Urothelium cell line (cell line): ENCODE results near the gene INSL4.

Experiments
- DNase-seq: peaks from one replicate; pipeline ENCODE4 v3.0.0; 2011; ENCODE audit warnings: low spot score, mixed read lengths
- FAIRE-seq: peaks from 2 replicates; lab custom pipeline; 2011; peaks lifted over from hg19 to GRCh38; lab: Jason Lieb, UNC

The INSL4 gene

DNA sequence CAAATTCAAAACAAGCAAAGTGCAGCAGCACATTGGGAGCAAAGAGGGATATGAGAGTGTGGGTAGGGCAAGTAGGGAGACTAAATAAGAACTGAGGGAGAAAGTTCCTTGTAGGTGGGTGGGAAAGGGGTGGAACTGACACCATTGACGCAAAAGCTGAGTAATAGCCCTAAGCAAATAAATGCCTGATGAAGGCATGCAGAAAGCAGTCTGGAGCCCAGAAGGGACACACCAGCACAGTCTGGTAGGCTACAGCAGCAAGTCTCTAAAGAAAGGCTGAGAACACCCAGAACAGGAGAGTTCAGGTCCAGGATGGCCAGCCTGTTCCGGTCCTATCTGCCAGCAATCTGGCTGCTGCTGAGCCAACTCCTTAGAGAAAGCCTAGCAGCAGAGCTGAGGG is at the start of gene INSL4:
TSS of gene INSL4 (plus strand) at position 208 of the 400 bp plus-strand sequence. CDS start at position 313, 105 bp downstream.
- FAIRE-seq (no peak), DNase-seq (peak; percentile 21)

DNA sequence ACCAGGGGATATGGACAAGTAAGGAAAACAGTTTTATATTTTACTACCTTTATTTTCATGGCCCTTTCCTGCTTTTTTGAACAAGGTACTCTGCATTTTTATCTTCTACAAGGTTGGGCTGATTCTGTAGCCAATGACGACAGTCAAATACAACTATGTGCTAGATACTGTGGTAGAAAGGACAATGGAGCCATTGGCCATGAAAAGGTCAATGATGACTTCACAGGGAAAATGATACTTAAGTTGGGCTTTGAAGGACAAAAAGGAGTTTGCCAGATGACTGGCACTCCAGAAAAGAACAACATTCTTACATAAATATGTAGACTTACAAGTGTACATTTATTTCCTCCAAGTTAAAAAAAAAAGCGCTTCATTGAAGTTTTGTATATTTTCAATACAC is 46.4 kb upstream of the INSL4 start:
- DNase-seq (no peak), FAIRE-seq (no peak)

DNA sequence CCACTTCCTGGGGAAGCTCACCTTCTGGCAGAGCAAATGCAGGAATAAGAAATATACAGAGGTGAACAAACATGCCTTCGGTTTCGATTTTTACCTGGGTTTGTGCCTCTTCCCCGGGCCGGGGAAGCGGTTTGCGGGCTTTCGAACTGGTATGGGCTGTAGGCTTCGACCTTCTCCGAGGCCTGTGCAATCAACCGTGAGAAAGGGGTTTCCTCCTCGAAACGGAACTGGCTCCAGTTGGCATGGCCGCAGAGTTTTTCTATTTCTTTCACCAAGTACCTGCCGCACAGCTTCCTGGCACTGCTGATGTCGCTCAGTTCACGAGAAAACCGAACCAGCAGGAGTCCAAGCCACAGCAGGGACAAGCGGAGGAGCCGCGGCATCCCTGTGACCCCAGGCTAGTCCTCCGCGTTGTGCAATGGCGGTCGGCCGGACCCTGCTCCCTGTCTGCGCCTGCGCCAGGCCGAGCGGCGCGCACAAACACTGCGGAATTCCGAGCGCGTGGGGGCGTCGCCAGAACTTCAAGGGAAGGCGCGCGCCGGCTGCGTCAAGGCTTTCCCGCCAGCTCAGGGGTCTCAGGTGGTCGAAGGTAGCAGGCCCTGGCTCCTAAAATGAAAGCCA is 45.9 kb upstream of the INSL4 start, which contains the start of gene INSL6:
TSS of gene INSL6 (minus strand) at position 420 of the 621 bp plus-strand sequence. CDS start at position 383, 37 bp downstream.
- FAIRE-seq (no peak), DNase-seq (no peak)

DNA sequence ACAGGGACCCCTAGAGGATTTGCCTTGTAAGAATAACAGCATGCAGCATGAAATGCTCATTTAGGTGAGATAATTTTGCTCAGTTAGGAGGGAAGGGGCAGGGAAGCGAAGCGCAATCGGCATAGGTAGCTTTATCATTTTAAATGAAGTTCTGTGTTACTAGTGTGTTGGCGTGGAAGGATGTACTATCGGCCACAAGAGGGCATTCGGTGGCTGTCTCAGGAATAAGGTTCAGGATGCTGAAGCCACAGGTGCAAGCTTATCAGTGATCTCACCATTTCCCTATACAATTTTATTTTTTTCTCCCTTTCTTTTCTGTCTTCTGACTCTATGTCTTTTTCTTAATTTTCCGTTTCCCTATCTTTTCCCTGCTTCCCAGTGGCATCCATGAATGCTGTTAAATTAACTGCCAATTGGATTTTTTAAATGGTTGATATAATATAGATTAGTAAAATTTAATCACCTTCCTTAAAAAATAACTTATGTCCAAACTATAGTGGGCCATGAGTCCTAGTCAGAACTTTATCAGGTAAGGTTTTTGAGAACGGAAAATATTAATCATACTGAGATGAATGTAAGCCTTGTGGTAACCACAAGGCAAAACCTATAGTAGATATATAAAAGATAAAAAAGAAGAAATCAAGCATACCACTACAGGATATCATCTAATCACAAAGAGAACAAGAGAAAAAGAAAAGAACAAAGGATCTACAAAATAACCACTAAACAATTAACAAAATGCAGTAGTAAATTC is 44.6 kb upstream of the INSL4 start:
- DNase-seq (peak; percentile 49), FAIRE-seq (no peak)

DNA sequence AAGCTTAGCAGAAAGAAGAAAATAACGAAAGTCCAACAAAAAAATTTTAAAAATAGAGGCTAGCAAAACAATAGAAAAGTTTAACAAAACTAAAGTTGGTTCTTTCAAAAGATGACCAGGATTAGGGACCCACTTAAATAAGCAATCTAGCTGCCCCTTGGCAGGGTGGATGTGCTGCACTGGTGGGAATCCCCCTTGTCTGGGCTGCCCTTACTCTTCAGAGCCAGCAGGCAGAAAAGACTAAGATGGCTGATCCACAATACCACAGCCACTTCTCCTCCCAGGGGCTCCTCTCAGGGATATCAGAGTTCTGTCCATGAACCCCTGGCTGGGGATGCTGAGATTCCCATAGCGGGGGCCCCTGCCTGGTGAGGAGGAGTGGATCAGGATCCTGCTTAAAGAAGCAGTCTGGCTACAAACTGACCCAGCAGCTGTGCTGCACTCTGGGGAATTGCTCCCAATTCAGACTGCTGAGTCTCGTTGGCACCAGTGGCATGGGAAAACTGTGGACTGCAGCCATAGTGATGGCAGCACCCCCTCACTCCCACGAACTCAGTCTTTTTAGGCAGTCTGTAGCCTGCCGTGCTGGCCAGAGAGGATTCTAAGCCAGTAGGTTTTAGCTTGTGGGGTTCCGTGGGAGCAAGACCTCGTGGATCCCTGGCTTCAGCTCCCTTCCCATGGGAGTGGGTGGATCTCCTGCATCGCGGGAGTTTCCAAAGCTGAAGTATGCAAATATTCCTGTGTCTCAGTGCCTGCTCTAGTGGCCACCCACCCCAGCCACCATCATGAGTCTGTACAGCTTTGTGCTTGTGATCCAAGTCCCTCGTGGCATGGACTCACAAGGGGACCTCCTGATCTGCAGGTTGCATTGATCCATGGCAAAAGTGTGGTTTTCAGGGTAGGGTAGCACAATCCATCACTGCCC is 42.9 kb upstream of the INSL4 start:
- DNase-seq = no peak
- no peak for FAIRE-seq

DNA sequence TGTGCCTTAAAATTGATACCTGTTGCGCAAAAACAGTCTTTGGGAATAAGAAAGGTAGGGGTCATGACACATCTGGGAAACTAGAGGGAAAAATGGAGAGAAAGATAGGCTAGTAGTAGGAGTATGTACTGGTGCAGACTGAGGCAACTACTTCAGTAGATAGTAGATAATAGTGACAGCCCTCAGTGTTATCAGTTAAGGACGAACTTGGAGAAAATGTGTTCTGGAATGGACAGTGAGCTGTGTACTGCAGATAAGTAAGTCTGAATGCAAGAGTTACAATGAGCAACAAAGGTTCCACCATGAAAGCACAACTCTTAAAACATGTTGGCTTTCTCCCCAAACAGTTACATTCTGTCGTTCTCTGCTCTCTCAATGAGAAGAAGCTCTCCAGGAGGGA is 39.2 kb upstream of the INSL4 start:
- FAIRE-seq = no peak
- no peak for DNase-seq

DNA sequence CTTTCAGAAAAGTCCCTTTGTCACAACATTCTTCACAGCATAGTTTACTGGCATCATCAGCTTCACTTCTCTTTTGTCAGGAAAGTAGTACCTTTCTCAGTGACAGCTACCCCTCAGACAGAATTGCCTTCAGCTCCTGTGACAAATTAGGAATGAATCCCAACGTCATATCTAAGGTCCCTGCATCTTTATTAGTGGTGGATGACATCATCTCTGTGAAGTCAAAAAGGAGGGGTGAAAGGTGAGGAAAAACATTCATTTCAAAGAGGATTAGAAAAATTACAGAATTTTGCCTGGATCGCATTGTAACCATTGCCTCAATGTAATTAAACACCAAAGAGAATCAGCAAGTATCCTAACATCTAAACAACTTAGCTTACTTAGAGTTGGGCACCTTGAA is 37.9 kb upstream of the INSL4 start:
- no peak for DNase-seq
- no peak for FAIRE-seq

DNA sequence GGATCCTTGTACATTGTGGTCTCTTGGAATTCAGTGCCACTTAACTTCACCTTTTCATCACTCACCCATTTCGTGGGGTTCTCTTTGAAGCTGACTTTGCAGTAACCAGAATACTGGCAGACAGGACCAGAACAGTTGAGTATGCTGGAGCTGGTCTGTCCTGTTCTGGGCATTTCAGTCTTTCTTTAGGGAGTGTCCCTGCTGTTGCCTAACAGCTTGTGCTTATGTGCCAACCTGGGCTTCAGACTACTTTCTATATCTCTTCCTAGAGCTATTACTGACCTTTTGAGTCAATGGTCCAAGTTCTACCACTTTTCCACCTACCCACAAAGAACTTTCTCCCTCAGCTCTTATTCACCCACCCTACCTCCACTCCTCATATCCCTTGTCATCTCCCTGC is 35.8 kb upstream of the INSL4 start:
- FAIRE-seq = no peak
- no peak for DNase-seq

DNA sequence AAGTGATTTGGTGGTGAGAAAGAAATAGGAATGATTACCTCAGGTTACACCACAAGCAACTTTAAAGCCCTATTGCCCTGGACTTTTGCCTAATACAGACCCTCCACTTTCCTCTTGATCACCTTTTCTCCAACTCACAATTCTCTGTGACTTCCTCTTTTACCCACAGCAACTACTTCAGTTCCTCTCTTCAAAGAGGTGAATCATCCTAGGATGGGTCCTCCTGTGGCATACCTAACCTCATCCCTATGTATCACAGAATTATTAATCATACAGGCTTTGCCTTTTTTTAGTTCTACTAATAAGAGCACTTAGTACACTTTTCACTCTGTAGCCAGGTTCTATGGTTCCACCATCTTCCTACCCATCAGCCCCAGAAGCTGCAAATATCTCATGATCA is 26.1 kb upstream of the INSL4 start:
- DNase-seq = no peak
- no peak for FAIRE-seq

DNA sequence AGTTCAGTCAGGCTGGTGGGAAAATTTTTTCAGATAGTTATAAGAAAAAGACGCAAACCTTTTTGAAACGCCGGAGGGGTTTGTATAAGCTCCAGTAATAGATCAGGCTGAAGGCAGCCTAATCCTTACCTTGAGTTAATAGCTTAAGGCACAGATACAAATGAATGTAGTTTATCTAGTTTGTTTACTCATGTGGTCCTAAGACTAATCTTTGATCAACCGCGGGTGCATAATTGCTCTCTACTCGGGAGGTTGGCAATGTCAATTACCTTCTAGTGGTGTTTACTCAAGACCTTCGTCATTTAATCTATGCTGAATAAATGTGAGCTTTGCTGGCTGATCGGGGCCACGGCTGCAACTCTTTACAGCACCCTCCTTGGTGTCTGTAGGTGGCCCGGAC is 665 bp upstream of the INSL4 start:
- no peak for FAIRE-seq
- no peak for DNase-seq

DNA sequence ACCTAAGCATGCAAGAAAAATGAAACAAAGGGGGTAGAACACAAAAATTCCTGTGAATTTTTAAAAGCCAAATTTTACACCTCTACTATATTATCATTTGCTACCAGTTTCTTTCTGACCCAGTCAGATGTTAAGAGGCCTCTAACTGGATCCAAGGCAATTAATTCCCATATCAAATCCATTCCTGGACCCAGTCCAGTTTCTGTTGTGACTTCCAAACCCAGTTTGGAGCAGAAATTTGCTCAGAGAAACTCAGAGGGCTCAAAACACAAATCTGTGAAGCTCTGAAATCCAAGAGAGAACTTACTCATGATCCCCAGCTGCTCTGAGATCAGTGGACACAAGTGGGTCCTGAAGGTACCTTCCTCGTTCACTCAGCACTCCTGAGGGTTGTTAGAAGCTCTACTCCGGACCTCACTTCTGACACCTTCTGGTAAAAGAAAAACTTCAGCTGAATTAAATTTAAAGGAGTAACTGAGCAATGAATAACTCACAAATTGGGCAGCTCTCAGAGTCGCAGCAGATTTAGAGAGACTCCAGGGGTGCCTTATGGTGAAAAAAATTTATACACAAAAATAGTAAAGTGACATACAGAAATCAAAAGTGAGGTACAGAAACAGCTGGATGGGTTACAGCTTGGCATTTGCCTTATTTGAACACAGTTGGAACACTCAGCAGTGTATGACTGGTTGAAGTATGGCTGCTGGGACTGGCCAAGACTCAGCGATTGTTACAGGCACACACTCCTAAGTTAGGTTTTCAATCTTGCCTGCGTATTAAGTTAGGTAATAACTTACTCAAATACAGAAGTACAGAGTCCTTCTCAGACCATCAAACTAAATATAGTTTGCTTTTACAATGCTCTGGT is 32.4 kb downstream of the INSL4 start:
- DNase-seq (no peak), FAIRE-seq (no peak)

DNA sequence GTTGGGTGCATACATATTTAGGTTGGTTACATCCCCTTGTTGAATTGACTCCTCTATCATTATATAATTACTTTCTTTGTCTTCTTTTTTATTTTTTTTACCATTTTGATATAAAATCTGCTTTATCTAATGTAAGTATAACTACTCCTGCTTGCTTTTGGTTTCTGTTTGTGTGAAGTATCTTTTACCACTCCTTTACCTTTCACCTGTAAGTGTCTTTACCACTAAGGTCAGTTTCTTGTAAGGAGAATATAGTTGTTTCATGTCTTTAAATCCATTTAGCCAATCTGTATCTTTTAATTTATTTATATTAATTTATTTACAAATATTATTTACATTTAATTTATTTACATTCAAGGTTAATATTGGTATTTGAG is 33.0 kb downstream of the INSL4 start:
- DNase-seq = no peak
- FAIRE-seq = no peak

DNA sequence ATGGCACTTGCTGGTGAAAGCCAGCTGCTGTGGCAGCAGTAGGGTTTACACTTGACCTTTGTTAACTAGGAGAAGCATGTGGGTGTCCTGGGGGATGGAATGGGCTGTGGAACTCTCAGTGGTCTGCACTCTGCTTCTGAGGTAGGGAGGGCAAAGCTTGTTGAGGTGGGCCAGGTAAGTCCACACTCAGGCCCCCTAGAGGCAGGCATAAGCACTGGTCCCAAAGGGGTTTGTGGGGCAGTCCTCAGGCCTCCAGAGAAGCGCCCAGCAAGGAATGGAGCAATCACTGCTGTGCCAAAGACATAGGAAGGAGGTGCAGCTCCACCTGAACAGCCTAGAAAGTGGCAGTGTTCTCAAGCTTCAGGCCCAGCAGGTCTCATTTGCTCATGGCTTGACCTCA is 34.7 kb downstream of the INSL4 start:
- DNase-seq = no peak
- FAIRE-seq = no peak

DNA sequence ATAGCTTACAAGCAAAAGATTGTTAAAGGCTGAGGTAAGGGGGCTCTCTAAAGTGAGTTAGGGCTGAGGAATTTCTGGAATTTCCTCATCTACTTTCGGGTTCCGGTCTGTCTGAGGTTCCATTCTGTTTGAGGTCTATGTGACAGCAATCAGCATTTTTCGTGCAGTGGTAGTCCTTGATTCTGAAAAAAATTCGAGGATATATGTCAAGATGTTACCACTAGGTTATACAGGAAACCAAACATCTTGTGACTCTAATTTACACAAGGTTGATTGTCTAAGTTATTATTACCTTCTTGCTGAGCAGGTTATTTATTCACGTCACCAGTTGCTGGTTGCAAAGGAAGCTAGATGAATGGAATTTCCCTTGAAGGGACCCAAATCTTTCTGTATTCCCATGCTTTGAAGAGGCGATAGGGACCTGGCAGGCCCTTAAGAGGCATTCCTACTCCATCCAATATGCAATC is 38.1 kb downstream of the INSL4 start:
- DNase-seq (peak; percentile 63), FAIRE-seq (no peak)

DNA sequence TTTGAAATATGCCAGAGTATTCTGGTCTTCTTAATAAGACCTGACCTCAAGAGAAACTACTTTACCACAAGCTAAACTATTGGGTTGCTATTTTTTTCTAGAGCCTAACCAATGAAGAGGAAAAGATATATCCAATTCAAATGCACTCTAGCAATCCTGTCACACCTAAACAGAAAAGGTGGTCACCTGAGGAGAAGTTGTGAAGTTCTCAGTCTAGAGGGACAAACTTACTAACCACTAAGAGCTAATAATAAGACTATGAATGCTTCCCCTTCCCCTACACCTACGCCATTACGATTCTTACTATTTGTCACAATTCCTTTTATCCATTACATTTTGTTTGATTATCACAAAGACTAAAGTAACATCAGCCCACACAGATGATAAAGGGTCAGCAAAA is 43.6 kb downstream of the INSL4 start:
- DNase-seq = no peak
- FAIRE-seq = no peak

DNA sequence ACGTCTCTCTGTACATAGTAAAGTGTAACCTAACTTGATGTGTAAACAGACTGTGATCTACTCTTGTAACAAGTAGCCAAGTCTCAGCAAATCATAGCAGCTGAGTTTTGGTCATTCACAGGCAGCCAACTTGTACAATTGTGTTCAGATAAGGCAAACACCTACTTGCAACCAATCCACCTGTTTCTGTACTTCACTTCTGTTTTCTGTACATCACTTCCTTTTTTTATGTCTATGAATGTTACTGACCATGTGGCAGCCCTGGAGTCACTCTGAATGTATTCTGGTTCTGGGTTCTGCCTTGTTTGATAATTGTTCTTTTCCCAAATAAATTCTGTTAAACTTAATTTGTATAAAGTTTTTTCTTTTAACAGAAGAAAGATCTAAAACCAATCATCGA is 47.3 kb downstream of the INSL4 start:
- DNase-seq (no peak), FAIRE-seq (no peak)
